ENCODE measurements around the gene SAMD3. TPM values are rescaled to one million over a fixed set of nuclear protein-coding genes. Genes with fewer than 3 reads are reported as not detected.

Gene SAMD3
- total and polyA plus RNA-seq, 2 of the 13 experiments (the other 11 are each of a cell fraction or from before 2014, with no cell fraction given), result not detected

- no peaks in the 10 kb centered on the region for H3K36me3 ChIP-seq (replicated peaks in 1 of 2; ENCODE audit: control insufficient read depth in 1 of 2, insufficient read depth in 2 of 2, low read length in 2 of 2)
- no peaks in the 10 kb centered on the region; a peak in 2 of 5 replicates for H3K27me3 ChIP-seq (ENCODE audit: control insufficient read depth in 1 of 2, insufficient read depth in 2 of 2, low read length in 2 of 2)
- WGBS (ENCODE audit: low lambda C conversion rate), result 31% methylated on average over 1 of the region's 1 CpG
- FAIRE-seq (no peak), DNase-seq (ENCODE audit: low spot score) (no peak), ATAC-seq (no peak)
- H3K27ac ChIP-seq (ENCODE audit: extremely low read length, insufficient read depth, low read length), result no peak overlapping the region
- H3K4me2 ChIP-seq (ENCODE audit: low read depth, low read length), result no peak overlapping the region
- no peak overlapping the region for H2AFZ ChIP-seq (ENCODE audit: low read length)
- TF ChIP-seq ZNF260 (CRISPR knock-in tag; IDR thresholded peaks at IDR 0.05; ENCODE audit: borderline replicate concordance, low read depth), result no peak
- no peak for TF ChIP-seq POGZ (CRISPR knock-in tag; IDR thresholded peaks at IDR 0.05)
- TF ChIP-seq ZNF430 (CRISPR knock-in tag; IDR thresholded peaks at IDR 0.05), result no peak
- no peak for TF ChIP-seq ZNF547 (CRISPR knock-in tag; IDR thresholded peaks at IDR 0.05)
- no peak for TF ChIP-seq ATF3 (CRISPR knock-in tag; IDR thresholded peaks at IDR 0.05)
- no peak for TF ChIP-seq ZNF580 (CRISPR knock-in tag; IDR thresholded peaks at IDR 0.05; ENCODE audit: borderline replicate concordance, low read depth)
- TF ChIP-seq CEBPB (IDR thresholded peaks at IDR 0.05; ENCODE audit: borderline replicate concordance, low read depth, low read length), result no peak
- TF ChIP-seq ZNF704 (CRISPR knock-in tag; IDR thresholded peaks at IDR 0.05; ENCODE audit: borderline replicate concordance), result no peak
- TF ChIP-seq ZFX (CRISPR knock-in tag; IDR thresholded peaks at IDR 0.05; ENCODE audit: low read depth), result no peak
- TF ChIP-seq ZNF124 (CRISPR knock-in tag; IDR thresholded peaks at IDR 0.05), result no peak
- TF ChIP-seq STAT6 (CRISPR knock-in tag; IDR thresholded peaks at IDR 0.05; ENCODE audit: borderline replicate concordance), result no peak
- TF ChIP-seq SRF (IDR thresholded peaks at IDR 0.05; ENCODE audit: low read depth, low read length), result no peak
- TF ChIP-seq TEAD2 (CRISPR knock-in tag; IDR thresholded peaks at IDR 0.05), result no peak
- TF ChIP-seq SKI (IDR thresholded peaks at IDR 0.05; ENCODE audit: partially characterized antibody), result no peak
- TF ChIP-seq ZNF619 (CRISPR knock-in tag; IDR thresholded peaks at IDR 0.05), result no peak
- no peak for TF ChIP-seq HCFC1 (IDR thresholded peaks at IDR 0.05; ENCODE audit: low read depth, low read length)
- TF ChIP-seq PHF21A (CRISPR knock-in tag; IDR thresholded peaks at IDR 0.05), result no peak
- TF ChIP-seq ZNF552 (CRISPR knock-in tag; IDR thresholded peaks at IDR 0.05; ENCODE audit: borderline replicate concordance), result no peak
- TF ChIP-seq ZEB1 (IDR thresholded peaks at IDR 0.05; ENCODE audit: insufficient replicate concordance, low read depth), result no peak
- TF ChIP-seq ZMAT3 (CRISPR knock-in tag; conservative IDR thresholded peaks at IDR 0.05), result no peak
- BruUV-seq (replicated peaks), result no TSS peak
- H3K4me1 ChIP-seq (ENCODE audit: insufficient read depth, low read length), result no peaks in the 10 kb centered on the region
- no peaks in the 10 kb centered on the region for H3K79me2 ChIP-seq (ENCODE audit: insufficient read depth, low read length)
- in situ Hi-C loops (cut with HindIII; ENCODE audit: extremely low pct_ligation_motif_present, low pct_unique_long_range_greater_than_20kb), result no loop called here
- intact Hi-C loops (cut with micrococcal nuclease; ENCODE audit: unreplicated experiment), result no loop called here
- no peaks in the 10 kb centered on the region for H3K9me3 ChIP-seq (ENCODE audit: low read length)
- no peak overlapping the region for H3K9ac ChIP-seq (ENCODE audit: insufficient read depth, low read depth, low read length)
- H3K4me3 ChIP-seq (replicated peaks in 1 of 3; ENCODE audit: insufficient read depth in 1 of 3, low read depth in 2 of 3, low read length in 3 of 3), result no peak overlapping the region
- ChIA-PET POLR2A (no interaction called here), CTCF (ENCODE audit: low intra/inter-chr PET ratio, low total read pairs) (no interaction called here)
- no peaks in the 10 kb centered on the region for H4K20me1 ChIP-seq (ENCODE audit: insufficient read depth, low read length)
Measured at GRCh38 chr6:130176378-130176777, 46.4 kb downstream of the SAMD3 start.
